ENCODE measurements around the gene PTTG1IP.
"Not testable (repeated sequence)": the region's sequence is repeated elsewhere in the genome, so short reads cannot be mapped to it uniquely, and the experiment has no call there.

Gene PTTG1IP

DNA sequence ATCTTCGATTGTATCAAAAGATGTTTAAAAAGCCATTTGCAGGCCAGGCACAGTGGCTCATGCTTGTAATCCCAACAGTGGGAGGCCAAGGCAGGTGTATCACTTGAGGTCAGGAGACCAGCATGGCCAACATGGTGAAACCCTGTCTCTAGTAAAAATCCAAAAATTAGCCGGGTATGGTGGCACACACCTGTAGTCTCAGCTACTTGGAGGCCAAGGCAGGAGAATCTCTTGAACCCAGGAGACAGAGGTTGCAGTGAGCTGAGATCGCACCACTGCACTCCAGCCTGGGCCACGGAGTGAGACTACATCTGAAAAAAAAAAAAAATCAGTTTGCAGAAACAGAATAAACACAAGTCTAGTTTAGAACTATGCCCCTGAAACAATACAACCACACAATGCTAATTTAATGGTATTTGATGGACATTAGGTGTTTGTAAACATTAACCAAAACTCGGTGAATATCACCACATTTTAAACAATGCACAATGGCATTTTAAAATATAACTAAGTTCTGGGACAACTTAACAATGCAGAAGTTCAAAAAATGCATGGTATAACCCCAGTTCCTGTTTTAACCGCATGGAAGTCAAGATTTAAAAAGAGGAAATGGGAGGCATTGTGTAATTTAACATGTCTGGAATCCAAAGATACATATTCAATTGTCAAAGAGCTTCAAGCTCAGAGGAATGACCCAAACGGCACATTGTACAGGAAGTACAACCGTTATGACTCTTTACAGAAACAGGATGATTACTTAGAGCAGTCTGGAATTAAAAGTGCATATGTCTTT is 7.1 kb upstream of the PTTG1IP start:
- no peak for DNase-seq (ENCODE audit: low read depth)

DNA sequence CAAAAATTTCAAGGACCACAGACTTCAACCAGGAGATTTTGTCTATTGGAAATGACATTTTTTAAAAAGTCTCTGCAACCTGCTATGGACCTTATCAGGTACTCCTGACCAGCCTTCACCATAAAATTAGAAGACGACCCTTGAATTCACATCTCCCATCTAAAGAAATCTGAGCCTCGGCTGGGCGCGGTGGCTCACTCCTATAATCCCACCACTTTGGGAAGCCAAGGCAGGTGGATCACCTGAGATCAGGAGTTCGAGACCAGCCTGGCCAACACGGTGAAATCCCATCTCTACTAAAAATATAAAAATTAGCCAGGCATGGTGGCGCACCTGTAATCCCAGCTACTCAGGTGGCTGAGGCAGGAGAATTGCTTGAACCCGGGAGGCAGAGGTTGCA is 5.7 kb upstream of the PTTG1IP start:
- not testable (repeated sequence) for DNase-seq (ENCODE audit: low read depth)

DNA sequence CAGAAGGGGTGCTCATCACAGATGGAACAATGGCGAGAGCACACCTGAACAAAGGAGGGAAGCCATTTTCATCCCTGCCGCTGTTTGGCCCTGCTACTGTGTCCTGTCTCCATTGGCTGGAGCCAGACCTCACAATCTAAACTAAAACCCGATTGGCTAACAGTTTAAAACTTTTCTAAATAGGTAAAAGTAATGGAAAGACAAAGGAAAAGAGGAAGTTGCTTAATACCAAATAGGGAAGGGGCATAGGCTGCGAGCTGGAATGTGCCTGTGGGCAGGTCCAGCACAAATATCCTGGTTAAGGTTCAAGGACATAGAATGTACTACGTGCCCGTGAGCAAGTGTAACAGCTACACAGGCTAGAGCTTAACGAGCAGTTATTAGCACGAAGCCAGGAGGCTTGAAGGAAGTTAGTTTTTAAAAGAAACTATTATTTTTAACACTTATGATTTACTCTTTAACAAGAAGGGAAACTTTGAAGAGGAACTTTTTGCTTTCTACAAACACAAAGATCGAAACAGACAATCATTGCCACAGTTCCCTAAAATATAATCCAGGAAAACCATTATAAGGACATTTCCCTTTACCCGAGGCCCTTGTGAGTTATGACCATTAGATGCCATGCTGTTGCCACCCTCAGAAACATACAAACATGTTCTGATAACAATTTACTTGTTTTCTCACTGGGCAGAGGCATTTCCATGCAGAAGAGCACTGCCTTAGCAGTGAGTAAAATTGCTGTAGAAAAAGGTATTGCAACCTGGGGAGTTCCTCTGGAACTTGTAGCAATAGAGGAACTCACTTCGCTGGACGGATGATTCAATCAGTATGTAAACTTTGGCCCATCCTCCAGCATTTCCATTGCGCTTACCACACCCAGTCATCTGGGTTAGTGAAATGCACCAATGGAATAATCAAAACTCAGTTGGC is 4.8 kb upstream of the PTTG1IP start:
- DNase-seq (ENCODE audit: low read depth): no peak

DNA sequence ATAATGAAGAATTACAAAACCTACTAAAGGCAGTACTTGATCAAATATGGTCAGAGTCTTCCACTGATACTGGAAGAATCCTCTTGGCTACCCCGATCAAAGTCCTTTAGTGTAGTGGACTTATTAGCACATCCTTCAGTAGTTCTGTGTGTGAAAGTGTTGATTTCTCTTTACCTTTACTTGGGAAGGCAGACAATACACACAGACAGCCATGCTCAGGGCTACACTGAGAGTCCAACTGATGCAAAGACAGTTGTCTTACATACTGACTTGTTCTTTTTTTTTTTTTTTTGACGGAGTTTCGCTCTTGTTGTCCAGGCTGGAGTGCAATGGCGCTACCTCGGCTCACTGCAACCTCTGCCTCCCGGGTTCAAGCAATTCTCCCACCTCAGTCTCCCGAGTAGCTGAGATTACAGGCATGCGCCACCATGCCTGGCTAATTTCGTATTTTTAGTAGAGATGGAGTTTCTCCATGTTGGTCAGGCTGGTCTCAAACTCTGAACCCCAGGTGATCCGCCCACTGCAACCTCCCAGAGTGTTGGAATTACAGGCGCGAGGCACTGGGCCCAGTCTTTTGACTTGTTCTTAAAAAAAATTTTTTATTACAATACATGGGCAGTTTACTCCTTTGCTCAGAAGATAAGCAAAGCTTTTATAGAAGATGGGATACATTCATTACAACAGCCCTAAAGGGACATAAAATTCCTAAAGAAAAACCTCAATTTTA is 3.5 kb upstream of the PTTG1IP start:
- no peak for DNase-seq (ENCODE audit: low read depth)

DNA sequence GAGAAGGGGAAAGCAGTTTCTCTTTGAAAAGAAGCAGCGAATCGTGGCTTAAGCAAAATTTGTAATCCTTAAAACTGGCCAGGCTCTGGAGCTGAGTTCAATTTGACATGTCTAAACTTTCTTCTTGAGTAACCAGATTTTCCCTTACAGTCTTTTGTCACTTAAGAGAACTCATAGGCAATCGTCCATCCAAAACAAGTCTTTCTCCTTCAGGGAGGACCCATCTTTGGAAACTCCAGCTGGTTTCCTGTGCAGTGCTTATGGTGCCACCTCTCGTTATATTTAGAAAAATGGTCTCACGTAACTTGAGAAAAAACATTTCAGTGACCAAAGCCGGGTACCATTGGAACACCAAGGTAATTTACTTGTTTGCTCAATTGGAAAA is 1.8 kb upstream of the PTTG1IP start:
- DNase-seq (ENCODE audit: low read depth): no peak

DNA sequence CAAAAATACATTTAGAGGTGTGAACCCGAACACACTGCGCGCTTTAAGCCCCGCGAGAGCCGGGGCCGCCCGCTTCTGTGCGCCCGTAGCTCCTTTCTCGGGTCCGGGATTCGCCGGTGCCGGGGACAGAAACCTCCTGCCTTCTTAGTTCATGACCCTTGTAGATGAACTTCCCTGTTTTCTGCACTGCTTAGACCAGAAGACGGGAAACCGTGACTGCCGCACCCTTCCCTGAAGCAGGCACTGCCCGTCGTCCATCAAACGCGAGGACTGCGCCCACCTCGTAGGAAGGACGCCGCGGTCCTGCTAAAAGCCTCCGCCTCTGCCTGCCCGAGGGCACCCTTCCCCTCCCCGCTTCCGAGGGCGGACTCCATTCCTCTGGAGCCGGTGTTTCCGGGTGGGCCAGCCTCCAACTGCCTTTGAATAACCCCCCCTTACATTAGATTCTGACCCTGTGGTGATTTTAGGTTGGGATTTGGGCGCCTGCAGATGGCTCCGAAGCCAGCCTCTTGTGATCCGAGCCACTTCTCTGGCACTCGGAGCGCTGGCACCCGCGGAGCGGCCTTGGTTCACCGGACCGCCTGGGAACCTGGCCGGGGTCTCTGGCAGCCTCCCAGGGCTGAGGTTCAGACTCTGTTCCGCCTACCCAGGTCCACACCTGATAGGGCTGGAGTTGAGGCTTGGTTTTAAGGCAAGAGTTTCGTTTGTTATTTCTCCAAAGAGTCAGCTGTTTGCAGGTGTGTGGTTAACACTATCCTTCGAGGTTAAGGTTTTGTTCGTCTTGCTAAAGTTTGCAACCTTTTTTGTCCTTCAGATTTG is 1.2 kb upstream of the PTTG1IP start:
- DNase-seq (ENCODE audit: low read depth): no peak

DNA sequence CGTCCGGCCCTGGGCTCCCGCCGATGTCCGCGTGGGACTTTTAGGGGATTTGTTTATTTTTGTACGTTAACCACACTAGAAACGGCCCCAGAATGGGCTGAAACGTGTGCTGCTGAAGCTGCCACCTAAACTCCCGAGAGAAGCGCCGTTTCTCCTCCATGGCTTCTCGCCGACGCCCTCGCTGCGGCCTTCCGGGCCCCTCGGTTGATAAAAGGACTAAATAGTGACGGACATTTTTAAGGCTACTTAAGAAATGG is 678 bp upstream of the PTTG1IP start:
- DNase-seq (ENCODE audit: low read depth): no peak

DNA sequence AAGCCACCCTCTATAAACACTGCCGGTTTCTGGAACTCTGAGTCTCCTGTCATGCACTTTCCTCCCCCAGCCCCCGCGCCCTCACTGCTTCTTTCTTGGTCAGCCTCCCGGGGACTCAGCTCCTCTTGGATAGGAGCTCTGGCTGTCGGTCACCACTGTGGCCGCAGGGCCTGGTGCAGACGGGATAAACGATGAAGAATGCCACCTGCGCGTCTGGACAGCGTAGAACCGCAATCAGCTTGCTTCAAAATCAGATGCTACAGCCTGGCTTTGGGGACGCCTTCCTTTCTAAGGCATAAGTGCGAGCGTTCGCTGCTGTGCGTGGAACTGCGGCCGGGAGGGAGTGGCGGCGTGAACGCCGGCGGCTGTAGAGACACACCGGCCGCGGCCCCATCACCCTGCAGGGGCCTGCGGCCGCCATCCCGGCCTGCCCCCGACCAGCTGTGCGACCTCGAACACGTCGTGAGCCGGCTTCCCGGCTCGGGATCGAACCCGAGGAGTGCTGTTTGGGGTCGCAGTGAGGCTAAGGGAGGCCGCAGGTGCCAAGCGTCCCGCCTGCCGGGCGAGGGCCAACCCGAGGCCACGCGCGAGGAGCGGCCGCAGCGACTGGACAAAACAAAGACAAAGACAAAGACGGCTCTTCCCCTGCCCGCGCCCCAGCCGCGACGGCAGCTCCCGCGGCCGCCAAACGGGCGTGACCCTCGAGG is 688 bp downstream of the PTTG1IP start:
- DNase-seq (ENCODE audit: low read depth): no peak

DNA sequence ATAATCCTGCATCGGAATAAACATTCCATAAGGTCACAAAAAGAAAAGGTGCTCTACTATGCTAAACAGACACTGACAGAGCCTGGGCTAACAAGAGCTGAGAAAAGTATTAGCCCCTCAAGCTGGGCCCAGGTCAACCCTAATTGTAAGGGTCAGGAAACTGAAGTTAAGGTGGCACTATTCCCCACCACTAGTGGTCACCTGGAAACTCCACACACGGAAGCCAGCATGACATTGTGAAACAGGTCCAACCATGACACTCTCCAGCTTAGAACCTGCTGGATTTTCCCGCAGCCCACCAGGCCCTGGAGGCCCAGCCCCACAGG is 1.2 kb downstream of the PTTG1IP start:
- no peak for DNase-seq (ENCODE audit: low read depth)

DNA sequence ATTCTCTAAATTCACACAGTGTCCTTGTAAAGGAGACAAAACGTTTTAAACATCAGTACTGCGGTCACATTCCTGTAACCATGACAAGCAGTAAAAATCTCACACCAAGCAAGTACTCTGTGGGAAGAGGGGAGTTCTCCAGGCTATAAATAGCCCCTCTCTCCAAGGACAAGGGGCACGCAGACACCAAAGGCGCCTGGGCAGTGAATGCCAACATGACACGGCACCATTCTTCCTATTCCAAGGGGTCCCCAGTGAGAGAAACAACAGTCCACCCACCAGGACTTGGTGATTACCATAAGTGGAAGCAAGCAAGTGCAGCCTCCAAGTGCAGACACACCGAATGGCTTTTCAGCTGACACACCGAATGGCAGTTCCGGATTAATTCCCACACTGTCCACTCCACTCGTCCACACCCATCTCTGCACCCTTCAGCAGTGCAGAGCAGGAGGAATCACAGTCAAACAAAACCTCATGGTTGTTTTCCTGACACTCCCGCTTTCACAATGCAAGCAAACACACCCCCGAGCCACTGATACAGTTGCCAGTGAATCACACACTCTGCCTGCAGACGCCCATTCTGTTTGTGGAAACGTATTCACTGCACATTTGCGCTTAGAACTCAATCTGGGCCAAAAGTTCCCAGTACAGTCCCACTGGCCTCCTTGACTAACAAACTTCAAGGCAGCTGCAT is 1.8 kb downstream of the PTTG1IP start:
- no peak for DNase-seq (ENCODE audit: low read depth)

DNA sequence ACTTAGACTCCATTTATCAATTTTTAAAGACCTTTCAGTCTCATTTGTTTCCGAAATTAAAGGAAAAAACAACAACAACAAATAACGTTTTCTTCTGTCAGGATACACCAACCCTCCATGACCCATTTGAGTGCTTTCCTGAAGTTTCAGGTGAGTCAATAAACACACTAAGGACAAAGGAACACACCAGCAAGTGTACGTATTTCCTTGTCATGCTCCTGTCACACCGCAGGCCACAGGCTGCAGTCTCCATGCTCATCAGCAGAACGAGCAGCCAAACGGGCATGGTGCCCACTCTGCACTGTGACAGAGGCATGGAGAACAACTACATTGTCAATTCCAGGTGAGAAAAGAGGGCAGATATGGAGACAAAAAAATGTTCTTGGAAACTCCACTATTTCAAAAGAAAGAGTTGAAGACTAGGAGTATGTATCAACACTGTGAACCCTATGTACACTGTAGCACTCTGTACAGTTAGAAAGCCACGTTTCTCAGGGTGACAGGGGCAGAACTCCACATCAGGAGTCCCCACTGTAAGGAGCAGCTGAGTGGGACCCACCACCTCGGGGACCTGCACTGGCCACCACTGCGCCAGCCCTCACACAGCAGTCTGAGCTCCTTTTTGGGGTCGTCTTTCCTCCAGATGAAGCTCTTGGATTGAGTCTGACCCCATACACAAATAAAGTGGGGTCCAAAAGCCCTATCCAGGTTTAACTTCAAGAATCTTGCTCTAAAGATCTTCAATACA is 2.6 kb downstream of the PTTG1IP start:
- DNase-seq (ENCODE audit: low read depth): no peak

DNA sequence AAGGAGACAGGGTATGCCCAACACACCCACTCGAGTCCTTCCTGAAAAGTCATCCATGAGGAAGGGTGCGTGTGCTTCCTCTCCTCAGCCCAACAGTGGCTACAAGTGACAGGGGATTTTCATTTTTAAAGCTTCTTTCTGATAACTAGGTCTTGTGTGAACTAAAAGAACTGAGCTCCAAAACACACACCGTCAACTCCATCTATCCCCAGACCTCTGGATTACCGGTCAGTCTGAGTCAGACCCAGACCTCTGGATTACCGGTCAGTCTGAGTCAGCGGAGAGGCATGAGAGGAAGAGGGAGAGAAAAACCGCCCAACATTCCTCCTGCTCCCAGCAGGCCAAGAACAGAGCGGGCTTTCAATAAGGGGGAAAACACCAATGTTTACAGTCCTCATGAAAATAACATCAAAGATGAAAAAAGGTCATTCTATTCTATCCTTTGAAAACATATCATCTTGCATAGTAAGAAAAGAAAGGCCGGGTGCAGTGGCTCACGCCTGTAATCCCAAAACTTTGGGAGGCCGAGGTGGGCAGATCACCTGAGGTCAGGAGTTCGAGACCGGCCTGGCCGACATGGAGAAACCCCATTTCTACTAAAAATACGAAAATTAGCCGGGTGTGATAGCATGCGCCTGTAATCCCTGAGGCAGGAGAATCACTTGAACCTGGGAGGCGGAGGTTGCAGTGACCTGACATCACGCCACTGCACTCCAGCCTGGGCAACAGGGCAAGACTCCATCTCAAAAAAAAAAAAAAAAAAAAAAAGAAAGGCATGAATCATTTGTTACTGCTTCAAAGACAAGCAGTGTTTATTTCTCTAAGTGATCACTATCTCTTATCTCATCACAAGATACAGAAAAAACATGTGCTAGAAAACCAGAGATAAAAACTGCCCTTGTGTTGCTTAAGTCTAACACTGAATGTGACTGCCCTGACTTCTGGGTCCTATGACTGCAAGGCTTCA is 3.4 kb downstream of the PTTG1IP start:
- DNase-seq (ENCODE audit: low read depth): no peak

DNA sequence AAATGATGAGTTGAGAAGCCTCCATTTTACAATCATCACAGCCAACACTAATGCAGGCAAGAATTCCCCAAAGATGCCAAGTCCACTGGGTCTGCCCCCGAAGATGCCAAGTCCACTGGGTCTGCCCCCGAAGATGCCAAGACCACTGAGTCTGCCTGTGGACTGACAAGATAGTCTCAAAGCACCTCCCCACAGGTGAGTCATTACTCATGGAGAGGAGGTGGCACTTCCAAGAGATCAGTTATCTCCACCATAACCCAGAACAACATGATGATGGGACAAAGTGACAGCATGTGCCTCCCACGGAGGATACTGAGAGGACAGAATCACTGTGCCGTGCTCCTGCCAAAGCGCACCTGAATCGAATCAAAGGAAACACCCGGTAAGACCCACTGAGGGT is 4.8 kb downstream of the PTTG1IP start:
- DNase-seq (ENCODE audit: low read depth): no peak

DNA sequence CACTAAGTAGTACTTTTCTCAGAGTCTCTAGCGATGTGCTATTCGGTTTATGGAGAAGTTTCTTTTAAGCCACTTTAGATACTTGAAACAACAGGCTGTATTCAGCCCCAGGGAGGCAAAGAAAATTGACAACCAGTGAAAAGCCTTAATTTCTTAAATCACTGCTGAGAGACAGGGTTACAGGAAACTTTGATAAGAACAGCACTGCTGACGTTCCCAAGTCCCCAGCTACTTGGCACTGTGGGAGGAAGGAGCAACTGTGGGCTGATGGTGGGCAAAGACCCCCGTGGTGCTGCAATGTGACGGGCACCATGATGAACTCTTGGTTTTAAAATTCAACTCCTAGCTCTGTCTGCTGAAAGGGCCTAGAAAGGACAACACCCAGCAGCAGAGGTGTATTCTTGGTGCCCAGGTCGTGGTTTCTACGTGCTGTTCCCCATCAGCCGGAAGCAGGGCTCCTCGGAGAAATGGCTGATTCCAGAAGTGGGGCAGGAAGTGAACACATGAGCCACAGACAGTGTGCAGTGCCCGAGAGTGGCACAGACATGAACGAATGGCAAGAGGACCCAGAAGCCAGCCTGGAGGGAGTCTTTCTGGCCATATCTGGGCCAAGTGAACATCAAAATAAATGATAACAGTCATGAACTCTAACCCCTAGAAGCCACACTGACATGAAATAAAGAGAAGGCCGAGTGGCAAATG is 5.3 kb downstream of the PTTG1IP start:
- no peak for DNase-seq (ENCODE audit: low read depth)

DNA sequence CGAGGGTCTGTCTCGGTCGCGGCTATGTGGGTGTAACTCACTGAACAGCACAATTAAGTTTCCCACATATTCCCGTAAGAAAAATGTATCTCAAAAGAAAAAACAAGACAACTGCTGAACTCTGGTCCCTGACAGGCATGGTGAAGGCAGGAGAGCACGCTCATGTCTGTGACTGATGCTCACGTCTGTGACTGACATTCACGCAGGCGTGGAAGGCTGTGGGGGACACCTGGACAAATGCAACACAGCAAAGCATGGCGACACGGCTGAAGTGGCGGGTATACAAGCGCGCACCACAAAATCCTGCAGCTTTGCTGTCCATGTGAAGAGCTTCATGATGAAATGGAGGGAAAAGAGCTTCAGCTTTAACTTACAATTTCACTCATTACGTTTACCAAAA is 6.0 kb downstream of the PTTG1IP start:
- DNase-seq (ENCODE audit: low read depth): no peak

DNA sequence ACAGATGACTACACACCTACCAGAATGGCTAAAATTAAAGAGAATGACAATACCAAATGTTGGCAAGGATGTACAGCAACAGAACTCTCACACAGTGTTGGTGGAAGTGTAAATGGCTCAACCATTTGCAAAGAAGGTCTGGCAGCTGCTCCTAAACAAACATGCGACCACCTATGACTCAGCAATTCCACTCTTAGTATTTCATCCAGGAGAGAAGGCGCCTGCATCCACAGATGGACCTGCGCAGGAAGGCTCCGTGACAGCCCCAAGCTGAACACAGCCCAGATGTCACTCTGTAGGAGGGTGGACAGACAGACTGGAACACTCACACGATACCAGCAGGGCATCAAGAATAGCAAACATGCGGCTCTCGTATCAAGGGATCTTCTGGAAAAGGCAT is 6.7 kb downstream of the PTTG1IP start:
- DNase-seq (ENCODE audit: low read depth): no peak

DNA sequence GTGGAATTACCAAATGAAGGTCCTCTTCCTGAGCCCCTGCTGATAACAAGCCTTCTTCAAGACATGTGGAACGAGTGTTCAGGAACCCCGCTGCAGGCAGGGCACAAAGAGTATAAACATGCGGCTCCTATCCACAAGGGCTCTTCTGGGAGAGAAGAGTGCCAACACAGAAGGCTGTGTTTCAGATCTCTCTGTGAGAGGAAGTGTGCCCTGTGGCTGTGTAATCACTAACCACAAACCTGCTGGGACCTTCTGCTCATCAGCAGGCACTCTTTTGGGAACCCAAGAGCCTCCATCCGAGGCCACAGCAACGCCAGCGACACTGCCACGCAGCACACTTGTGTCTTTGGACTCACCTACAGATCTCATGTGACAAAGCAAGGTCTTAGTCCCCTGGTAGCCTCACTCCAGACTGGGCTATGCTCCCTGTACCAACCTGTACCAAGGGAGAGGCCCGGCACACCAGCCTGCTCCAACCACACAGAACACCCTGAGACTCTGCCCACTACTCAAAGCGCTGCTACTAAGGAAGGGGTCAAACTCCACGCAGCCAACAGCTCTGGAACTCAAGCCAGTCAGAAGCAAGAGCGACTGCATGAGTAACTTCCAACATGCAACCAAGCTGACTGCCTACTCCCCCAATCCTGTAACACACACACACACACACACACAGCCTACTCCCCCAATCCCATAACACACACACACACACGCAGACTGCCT is 7.8 kb downstream of the PTTG1IP start:
- no peak for DNase-seq (ENCODE audit: low read depth)
